Esophagus muscularis mucosa (tissue), 4 donors: Measurements from ENCODE around the gene CELF2. TPM values are rescaled to one million over a fixed set of nuclear protein-coding genes. Genes with fewer than 3 reads are reported as not detected.

Experiments used
- DNase-seq: peaks from one replicate; pipeline ENCODE4 v3.0.0-alpha.2; 2017; ENCODE audit errors: extremely low spot score
- H3K27ac ChIP-seq, 4 donors: fragments of 200-600 bp; sonication (generic); replicated peaks in 1 of 4; 1 replicate in 3 of 4; 2 replicates in 1 of 4; pipeline ENCODE4 v1.5.1; 2016 to 2019; ENCODE audit warnings: mild to moderate bottlenecking in 1 of 4
- H3K27me3 ChIP-seq, 4 donors: fragments of 200-600 bp; sonication (generic); one replicate each; pipeline versions ENCODE4 v1.5.1 to v1.6.0; 2016 to 2019
- H3K36me3 ChIP-seq, 4 donors: fragments of 200-600 bp; sonication (generic); one replicate each; pipeline ENCODE4 v1.5.1; 2016 to 2019
- H3K4me1 ChIP-seq, 4 donors: fragments of 200-600 bp; sonication (generic); one replicate each; pipeline ENCODE4 v1.5.1; 2016 to 2019
- H3K4me3 ChIP-seq, 4 donors: fragments of 200-600 bp; sonication (generic); 1 replicate in 2 of 4; 2 replicates in 2 of 4; pipeline ENCODE4 v1.5.1; 2016 to 2019; ENCODE audit warnings: mild to moderate bottlenecking in 4 of 4, moderate library complexity in 1 of 4
- H3K9me3 ChIP-seq, 4 donors: fragments of 200-600 bp; sonication (generic); 1 replicate in 3 of 4; 2 replicates in 1 of 4; pipeline ENCODE4 v1.5.1; 2016 to 2019
- CTCF ChIP-seq, 3 experiments: fragments of 200-600 bp in 2 of 3; fragments of 450-650 bp in 1 of 3; sonication (generic) in 2 of 3; IDR thresholded peaks; one replicate each; pipeline ENCODE4 v1.5.1; 2017 to 2019; ENCODE audit warnings: antibody characterized with exemption in 3 of 3, mild to moderate bottlenecking in 2 of 3, moderate library complexity in 1 of 3
- EP300 ChIP-seq: sonication (generic); formaldehyde crosslinking; IDR thresholded peaks from one replicate; pipeline ENCODE4 v1.6.1; 2017; ENCODE audit warnings: antibody characterized with exemption
- POLR2A ChIP-seq: fragments of 450-650 bp; IDR thresholded peaks from one replicate; pipeline ENCODE4 v1.6.1; 2017; ENCODE audit warnings: antibody characterized with exemption, moderate library complexity, mild to moderate bottlenecking, low read depth
- POLR2AphosphoS5 ChIP-seq, 2 donors: sonication (generic); formaldehyde crosslinking; IDR thresholded peaks; one replicate each; pipeline ENCODE4 v1.6.1; 2017; ENCODE audit warnings: antibody characterized with exemption in 2 of 2
- WGBS: methylation state at CpG from one replicate; pipeline ENCODE4 v1.1.5; 2018; 5-methylcytosine and 5-hydroxymethylcytosine counted together
- intact Hi-C: fragments of 100-400 bp; cut with DNase I; formaldehyde crosslinking; loops from one replicate; pipeline ENCODE4 v1.15.1; 2023
- total RNA-seq, 4 donors: library from RNA; depleted of rRNA; stranded (reverse); fragments of >200 nt; gene quantifications; one replicate each; pipeline versions ENCODE4 v1.1.0 to v1.2.1, GENCODE V29; 2016

CELF2 gene
- total RNA-seq, 4 donors from 2014 or later = 81.8 to 128 (median 104) TPM

GRCh38 chr10:11270858-11271179 is 253.1 kb downstream of the CELF2 start:
- no peak for DNase-seq
- Histone ChIP-seq H3K27me3 (no peaks in the 10 kb centered on the region), H3K27ac (no peak overlapping the region), H3K4me1 (peaks cover 13 to 38% (median 31%) of the 10 kb centered on the region in 4 donors), H3K4me3 (no peak overlapping the region), H3K9me3 (no peaks in the 10 kb centered on the region), H3K36me3 (peaks cover 19 to 76% (median 42%) of the 10 kb centered on the region in 4 donors)
- no peak for TF ChIP-seq POLR2AphosphoS5 (IDR thresholded peaks at IDR 0.05)
- TF ChIP-seq CTCF (IDR thresholded peaks at IDR 0.05) = no peak
- TF ChIP-seq EP300 = no peak
- TF ChIP-seq POLR2A = no peak
- 52% methylated on average over 7 of the region's 7 CpGs for WGBS
- intact Hi-C loops = no loop called here

- no peaks in the 10 kb centered on the region for H3K9me3 ChIP-seq
- no peaks in the 10 kb centered on the region for H3K27me3 ChIP-seq
- TF ChIP-seq POLR2A (no peak), CTCF (IDR thresholded peaks at IDR 0.05) (no peak), EP300 (no peak), POLR2AphosphoS5 (IDR thresholded peaks at IDR 0.05) (no peak)
- peaks cover 13 to 34% (median 29%) of the 10 kb centered on the region in 4 donors for H3K4me1 ChIP-seq
- DNase-seq = no peak
- H3K27ac ChIP-seq = no peak overlapping the region
- H3K4me3 ChIP-seq = no peak overlapping the region
- 93% methylated on average over 13 of the region's 15 CpGs for WGBS
- intact Hi-C loops = no loop called here
- H3K36me3 ChIP-seq = peaks cover 25 to 82% (median 59%) of the 10 kb centered on the region in 4 donors
Measured at GRCh38 chr10:11272915-11273389, 255.3 kb downstream of the CELF2 start.

- Histone ChIP-seq H3K36me3 (peaks cover 35 to 91% (median 70%) of the 10 kb centered on the region in 4 donors), H3K27ac (no peak overlapping the region), H3K9me3 (no peaks in the 10 kb centered on the region), H3K4me3 (no peak overlapping the region), H3K4me1 (peaks cover 13 to 20% (median 15%) of the 10 kb centered on the region in 4 donors), H3K27me3 (no peaks in the 10 kb centered on the region)
- intact Hi-C loops = no loop called here
- no peak for DNase-seq
- no peak for TF ChIP-seq EP300
- no peak for TF ChIP-seq POLR2AphosphoS5 (IDR thresholded peaks at IDR 0.05)
- TF ChIP-seq POLR2A = no peak
- TF ChIP-seq CTCF (IDR thresholded peaks at IDR 0.05) = no peak
- 92% methylated on average over 5 of the region's 5 CpGs for WGBS
Measured at GRCh38 chr10:11274452-11274851, 256.8 kb downstream of the CELF2 start.

- no peak overlapping the region for H3K4me3 ChIP-seq
- no peaks in the 10 kb centered on the region for H3K27me3 ChIP-seq
- H3K36me3 ChIP-seq = peaks cover 44 to 99% (median 82%) of the 10 kb centered on the region in 4 donors
- intact Hi-C loops = loop anchor here (5.0 kb wide), 1 partner anchor 1933 kb away; no protein-coding TSS in a partner anchor
- TF ChIP-seq POLR2AphosphoS5 (IDR thresholded peaks at IDR 0.05) (no peak), EP300 (no peak), POLR2A (no peak), CTCF (IDR thresholded peaks at IDR 0.05) (no peak)
- 93% methylated on average over 12 of the region's 12 CpGs for WGBS
- H3K9me3 ChIP-seq = no peaks in the 10 kb centered on the region
- H3K27ac ChIP-seq = no peak overlapping the region
- no peak for DNase-seq
- H3K4me1 ChIP-seq = peaks cover 2 to 8% (median 3%) of the 10 kb centered on the region in 4 donors
Measured at GRCh38 chr10:11275651-11276050, 258.0 kb downstream of the CELF2 start.

- Histone ChIP-seq H3K4me3 (no peak overlapping the region), H3K27me3 (no peaks in the 10 kb centered on the region), H3K9me3 (no peaks in the 10 kb centered on the region), H3K36me3 (peaks cover 44 to 99% (median 87%) of the 10 kb centered on the region in 4 donors), H3K27ac (no peak overlapping the region), H3K4me1 (no peaks in the 10 kb centered on the region)
- 85% methylated on average over 7 of the region's 10 CpGs for WGBS
- intact Hi-C loops = loop anchor here (5.0 kb wide), 1 partner anchor 1934 kb away; no protein-coding TSS in a partner anchor
- no peak for DNase-seq
- TF ChIP-seq CTCF (IDR thresholded peaks at IDR 0.05) = no peak
- no peak for TF ChIP-seq EP300
- TF ChIP-seq POLR2AphosphoS5 (IDR thresholded peaks at IDR 0.05) = no peak
- no peak for TF ChIP-seq POLR2A
Measured at GRCh38 chr10:11276449-11276990, 258.8 kb downstream of the CELF2 start.
